Keratinocyte (primary cell): ENCODE measurements around the gene COL4A4. TPM values are rescaled to one million over a fixed set of nuclear protein-coding genes. Genes with fewer than 3 reads are reported as not detected.

Source experiments
- DNase-seq: peaks from one replicate; pipeline ENCODE4 v3.0.0-alpha.2; 2011; ENCODE audit warnings: low read depth, missing footprints, low spot score
- FAIRE-seq: peaks from 2 replicates; lab custom pipeline; 2011; peaks lifted over from hg19 to GRCh38; lab: Jason Lieb, UNC
- H2AFZ ChIP-seq: 2 replicates; pipeline ENCODE4 v1.6.0; 2012; ENCODE audit warnings: low read length, control low read depth, inconsistent platforms; ENCODE audit not compliant: control insufficient read depth
- H3K27ac ChIP-seq: 2 replicates; pipeline ENCODE4 v1.5.1; 2011; ENCODE audit warnings: low read length; ENCODE audit not compliant: control insufficient read depth, insufficient read depth
- H3K27me3 ChIP-seq: 3 replicates; pipeline ENCODE4 v1.6.0; 2011; ENCODE audit warnings: low read length; ENCODE audit not compliant: control insufficient read depth, insufficient read depth; ENCODE audit errors: extremely low read depth
- H3K36me3 ChIP-seq, 2 experiments: 2 replicates in 1 of 2; 3 replicates in 1 of 2; pipeline ENCODE4 v1.5.1; 2011; ENCODE audit warnings: low read length in 2 of 2, mild to moderate bottlenecking in 1 of 2; ENCODE audit not compliant: control insufficient read depth in 2 of 2, insufficient read depth in 2 of 2; ENCODE audit errors: extremely low read depth in 1 of 2
- H3K4me1 ChIP-seq: 3 replicates; pipeline ENCODE4 v1.5.1; 2011; ENCODE audit warnings: low read length; ENCODE audit not compliant: control insufficient read depth, insufficient read depth; ENCODE audit errors: extremely low read depth
- H3K4me2 ChIP-seq: 3 replicates; pipeline ENCODE4 v1.6.0; 2011; ENCODE audit warnings: low read depth, low read length; ENCODE audit not compliant: control insufficient read depth, insufficient read depth; ENCODE audit errors: extremely low read depth
- H3K4me3 ChIP-seq, 3 experiments: fragments of 200-600 bp in 1 of 3; sonication (generic) in 1 of 3; 2 replicates in 2 of 3; 3 replicates in 1 of 3; pipeline ENCODE4 v1.5.1; 2011 to 2016; ENCODE audit warnings: low read length in 3 of 3, mild to moderate bottlenecking in 3 of 3, control low read depth in 2 of 3, inconsistent platforms in 1 of 3, low read depth in 1 of 3, mixed read lengths in 1 of 3, mixed run types in 1 of 3, moderate library complexity in 1 of 3; ENCODE audit not compliant: control insufficient read depth in 2 of 3, insufficient read depth in 2 of 3; ENCODE audit errors: extremely low read depth in 1 of 3
- H3K79me2 ChIP-seq: 2 replicates; pipeline ENCODE4 v1.6.0; 2012; ENCODE audit warnings: low read length; ENCODE audit not compliant: control insufficient read depth, insufficient read depth
- H3K9ac ChIP-seq: 3 replicates; pipeline ENCODE4 v1.6.0; 2011; ENCODE audit warnings: low read length; ENCODE audit not compliant: control insufficient read depth, insufficient read depth; ENCODE audit errors: extremely low read depth
- H3K9me1 ChIP-seq: 3 replicates; pipeline ENCODE4 v1.6.0; 2011; ENCODE audit warnings: low read length; ENCODE audit not compliant: control insufficient read depth, insufficient read depth; ENCODE audit errors: extremely low read depth
- H3K9me3 ChIP-seq: 2 replicates; pipeline ENCODE4 v1.5.1; 2012; ENCODE audit warnings: low read depth, low read length; ENCODE audit not compliant: control insufficient read depth
- H4K20me1 ChIP-seq: 3 replicates; pipeline ENCODE4 v1.6.0; 2011; ENCODE audit warnings: low read length; ENCODE audit not compliant: control insufficient read depth, insufficient read depth; ENCODE audit errors: extremely low read depth
- CTCF ChIP-seq, 3 experiments: IDR thresholded peaks in 1 of 3; conservative IDR thresholded peaks in 1 of 3; optimal IDR thresholded peaks in 1 of 3; 2 replicates in 2 of 3; 3 replicates in 1 of 3; pipeline versions ENCODE3 to v1.5.1; 2011; ENCODE audit warnings: low read length in 3 of 3, mild to moderate bottlenecking in 3 of 3, moderate library complexity in 2 of 3, control low read depth in 1 of 3, inconsistent platforms in 1 of 3; ENCODE audit not compliant: insufficient read depth in 2 of 3; ENCODE audit errors: extremely low read depth in 1 of 3
- EZH2 ChIP-seq: IDR thresholded peaks from one replicate; pipeline ENCODE4 v1.6.1; 2012; ENCODE audit warnings: inconsistent platforms, mild to moderate bottlenecking, low read length, moderate library complexity
- dilution Hi-C: fragments of 300-500 bp; cut with MboI; formaldehyde crosslinking; loops from one replicate; pipeline ENCODE4 v1.7.0; 2020; ENCODE audit warnings: low sequenced_read_pairs; ENCODE audit not compliant: extremely low pct_ligation_motif_present
- polyA plus RNA-seq, 5 experiments: library from polyadenylated mRNA; depleted of rRNA in 3 of 5; stranded (reverse) in 3 of 5; stranded (forward) in 1 of 5; unstranded in 1 of 5; fragments of >200 nt; gene quantifications; 1 replicate in 1 of 5; 2 replicates in 3 of 5; 3 replicates in 1 of 5; pipeline versions ENCODE4 v1.2.1 to v1.2.3, GENCODE V29; 2011 to 2012; ENCODE audit warnings: missing spikeins in 2 of 5, low read depth in 1 of 5, low replicate concordance in 1 of 5

COL4A4 gene
- polyA plus RNA-seq, 1 donor (not counting 4 experiments of a cell fraction or from before 2014, with no cell fraction given): not detected

- H2AFZ ChIP-seq: no peak overlapping the region
- dilution Hi-C loops: no loop called here
- H3K9me3 ChIP-seq: no peaks in the 10 kb centered on the region
- TF ChIP-seq CTCF (optimal IDR thresholded peaks at IDR 0.05 in 1 of 3, IDR thresholded peaks at IDR 0.05 in 1 of 3, conservative IDR thresholded peaks at IDR 0.05 in 1 of 3; ENCODE audit: extremely low read depth in 1 of 3, insufficient read depth in 2 of 3, low read length in 3 of 3) (no peak), EZH2 (no peak)
- H3K27ac ChIP-seq: no peak overlapping the region
- no peaks in the 10 kb centered on the region for H3K79me2 ChIP-seq
- FAIRE-seq (no peak), DNase-seq (no peak)
- H3K27me3 ChIP-seq: peaks cover 3% of the 10 kb centered on the region
- no peaks in the 10 kb centered on the region for H3K4me1 ChIP-seq
- H3K4me3 ChIP-seq: no peak overlapping the region
- no peak overlapping the region for H3K9ac ChIP-seq
- H3K4me2 ChIP-seq: no peak overlapping the region
- H3K9me1 ChIP-seq: no peaks in the 10 kb centered on the region
- H3K36me3 ChIP-seq: no peaks in the 10 kb centered on the region
- H4K20me1 ChIP-seq: no peaks in the 10 kb centered on the region
These were observed 132.6 kb downstream of the COL4A4 start for GRCh38 chr2:227031379-227031778.

- no peak for FAIRE-seq
These were observed 133.2 kb downstream of the COL4A4 start for GRCh38 chr2:227030789-227031188.

More at GRCh38 chr2:227030789-227031188, 133.2 kb downstream of the COL4A4 start:
- no peaks in the 10 kb centered on the region for H3K36me3 ChIP-seq
- H3K4me2 ChIP-seq: no peak overlapping the region
- H3K4me1 ChIP-seq: no peaks in the 10 kb centered on the region
- no peaks in the 10 kb centered on the region for H3K9me3 ChIP-seq
- H3K79me2 ChIP-seq: no peaks in the 10 kb centered on the region
- no peak overlapping the region for H3K27ac ChIP-seq
- no peaks in the 10 kb centered on the region for H4K20me1 ChIP-seq
- H3K9me1 ChIP-seq: no peaks in the 10 kb centered on the region
- H3K27me3 ChIP-seq: peaks cover 2% of the 10 kb centered on the region
- TF ChIP-seq EZH2 (no peak), CTCF (optimal IDR thresholded peaks at IDR 0.05 in 1 of 3, IDR thresholded peaks at IDR 0.05 in 1 of 3, conservative IDR thresholded peaks at IDR 0.05 in 1 of 3; ENCODE audit: extremely low read depth in 1 of 3, insufficient read depth in 2 of 3, low read length in 3 of 3) (no peak)
- H3K4me3 ChIP-seq: no peak overlapping the region
- no peak overlapping the region for H3K9ac ChIP-seq
- dilution Hi-C loops: no loop called here
- H2AFZ ChIP-seq: no peak overlapping the region
- no peak for DNase-seq
